HCT116 (cell line): Measurements from ENCODE around the gene GPATCH8. TPM values are rescaled to one million over a fixed set of nuclear protein-coding genes. Genes with fewer than 3 reads are reported as not detected.
A peak's percentile ranks its signal among the peaks of the same experiment; 100 is the strongest.

Source experiments
- ATAC-seq: fragments of 200-7000 bp; cut with Tn5 transposase; 2 replicates; pipeline ENCODE4 v1.9.1; 2020; ENCODE audit warnings: mild to moderate bottlenecking, moderate library complexity
- BruUV-seq: library from RNA; stranded (reverse); fragments of 400-500 nt; replicated peaks from 2 replicates; lab custom pipeline; 2021; lab: Mats Ljungman, UMichigan
- CTCF ChIA-PET: fragments of 300-600 bp; sonication (Branson Sonifier 250); formaldehyde crosslinking; loops from one replicate; lab custom pipeline; 2021; ENCODE audit warnings: antibody characterized with exemption; lab: Charles Lee
- POLR2A ChIA-PET: fragments of 300-600, 350-600 bp; sonication (Branson Sonifier 250); formaldehyde crosslinking; loops from one replicate; lab custom pipeline; 2021; ENCODE audit warnings: antibody characterized with exemption; lab: Charles Lee
- RAD21 ChIA-PET, 2 experiments: fragments of 300-600 bp; sonication (Branson Sonifier 250); formaldehyde crosslinking; loops; one replicate each; lab custom pipeline; 2023; ENCODE audit warnings: low total read pairs in 2 of 2; ENCODE audit not compliant: uncharacterized antibody in 2 of 2, unreplicated experiment in 2 of 2, low non-redundant PET in 1 of 2; lab: Charles Lee
- DNase-seq: peaks from one replicate; pipeline ENCODE4 v3.0.0-alpha.2; 2010; ENCODE audit warnings: low read depth, low spot score
- H2AFZ ChIP-seq: fragments of 200-600 bp; shearing (Covaris generic), sonication (generic); 2 replicates; pipeline ENCODE4 v1.6.1; 2017; ENCODE audit warnings: low read depth, mixed run types, mixed read lengths, antibody characterized with exemption, low read length; ENCODE audit not compliant: poor library complexity, severe bottlenecking
- H3K27ac ChIP-seq: 2 replicates; pipeline ENCODE4 v1.5.1; 2012; ENCODE audit warnings: low read depth, low read length
- H3K27me3 ChIP-seq: fragments of 200-600 bp; sonication (generic); 2 replicates; pipeline ENCODE4 v1.6.1; 2016; ENCODE audit warnings: mixed run types, low read length, mixed read lengths; ENCODE audit not compliant: insufficient read depth
- H3K36me3 ChIP-seq, 2 experiments: fragments of 200-500 bp in 1 of 2; fragments of 200-600 bp in 1 of 2; sonication (Bioruptor generic) in 1 of 2; sonication (generic) in 1 of 2; 2 replicates each; pipeline versions ENCODE4 v1.5.1 to v1.6.1; 2014 to 2016; ENCODE audit warnings: low read length in 2 of 2, inconsistent platforms in 1 of 2, mixed read lengths in 1 of 2, mixed run types in 1 of 2; ENCODE audit not compliant: insufficient read depth in 2 of 2, control insufficient read depth in 1 of 2
- H3K4me1 ChIP-seq, 2 experiments: fragments of 200-600 bp in 1 of 2; sonication (generic) in 1 of 2; 2 replicates each; pipeline versions ENCODE4 v1.5.1 to v1.6.1; 2012 to 2017; ENCODE audit warnings: low read length in 2 of 2, inconsistent platforms in 1 of 2, mild to moderate bottlenecking in 1 of 2, mixed read lengths in 1 of 2, mixed run types in 1 of 2, moderate library complexity in 1 of 2; ENCODE audit not compliant: insufficient read depth in 2 of 2, control insufficient read depth in 1 of 2
- H3K4me2 ChIP-seq: fragments of 200-600 bp; sonication (generic); 2 replicates; pipeline ENCODE4 v1.6.1; 2017; ENCODE audit warnings: mixed run types, low read length, mixed read lengths
- H3K4me3 ChIP-seq, 2 experiments: fragments of 200-600 bp in 1 of 2; sonication (generic) in 1 of 2; replicated peaks in 1 of 2; 2 replicates each; pipeline ENCODE4 v1.5.1; 2011 to 2016; ENCODE audit warnings: low read length in 2 of 2, control low read depth in 1 of 2, low read depth in 1 of 2, mild to moderate bottlenecking in 1 of 2, mixed read lengths in 1 of 2, mixed run types in 1 of 2
- H3K79me2 ChIP-seq: fragments of 200-600 bp; sonication (generic); 2 replicates; pipeline ENCODE4 v1.6.1; 2017; ENCODE audit warnings: mild to moderate bottlenecking, mixed run types, low read length, moderate library complexity, mixed read lengths; ENCODE audit not compliant: insufficient read depth
- H3K9ac ChIP-seq: fragments of 200-600 bp; sonication (generic); 2 replicates; pipeline ENCODE4 v1.6.1; 2016; ENCODE audit warnings: low read length, mixed read lengths
- H3K9me2 ChIP-seq: fragments of 200-600 bp; sonication (generic), shearing (Covaris generic); 2 replicates; pipeline ENCODE4 v1.6.1; 2017; ENCODE audit warnings: mixed run types, mild to moderate bottlenecking, moderate library complexity; ENCODE audit not compliant: insufficient read depth
- H3K9me3 ChIP-seq, 2 experiments: fragments of 200-500 bp in 1 of 2; fragments of 200-600 bp in 1 of 2; sonication (Bioruptor generic) in 1 of 2; sonication (generic) in 1 of 2; 2 replicates each; pipeline ENCODE4 v1.6.1; 2014 to 2017; ENCODE audit warnings: low read length in 2 of 2, mixed read lengths in 2 of 2, inconsistent platforms in 1 of 2, low read depth in 1 of 2, mild to moderate bottlenecking in 1 of 2, mixed run types in 1 of 2, moderate library complexity in 1 of 2; ENCODE audit not compliant: control insufficient read depth in 1 of 2, insufficient read depth in 1 of 2
- H4K20me1 ChIP-seq: fragments of 200-600 bp; sonication (generic), shearing (Covaris generic); 2 replicates; pipeline ENCODE4 v1.6.1; 2017; ENCODE audit warnings: mixed run types, mild to moderate bottlenecking, moderate library complexity; ENCODE audit not compliant: insufficient read depth
- CEBPB ChIP-seq: IDR thresholded peaks from 2 replicates; pipeline ENCODE4 v1.6.1; 2012; ENCODE audit warnings: low read depth
- ELF1 ChIP-seq: IDR thresholded peaks from 2 replicates; pipeline ENCODE4 v1.6.1; 2012; ENCODE audit warnings: low read depth, borderline replicate concordance
- EZH2phosphoT487 ChIP-seq: fragments of 200-600 bp; IDR thresholded peaks from 2 replicates; pipeline ENCODE4 v1.6.1; 2018; ENCODE audit warnings: antibody characterized with exemption, borderline replicate concordance
- FOSL1 ChIP-seq: IDR thresholded peaks from 2 replicates; pipeline ENCODE4 v1.6.1; 2012; ENCODE audit warnings: low read depth
- MAX ChIP-seq: IDR thresholded peaks from 2 replicates; pipeline ENCODE4 v1.6.1; 2012
- REST ChIP-seq: IDR thresholded peaks from 2 replicates; pipeline ENCODE4 v1.6.1; 2012; ENCODE audit warnings: low read depth
- TCF7L2 ChIP-seq: IDR thresholded peaks from 2 replicates; pipeline ENCODE4 v1.7.0; 2011; ENCODE audit warnings: borderline replicate concordance, inconsistent platforms; ENCODE audit not compliant: insufficient read depth, insufficient read length; ENCODE audit errors: extremely low read depth
- YY1 ChIP-seq: IDR thresholded peaks from 2 replicates; pipeline ENCODE4 v1.6.1; 2011; ENCODE audit warnings: low read length, low read depth, moderate library complexity, mild to moderate bottlenecking; ENCODE audit not compliant: insufficient replicate concordance; ENCODE audit errors: extremely low read depth
- ZBTB33 ChIP-seq: IDR thresholded peaks from 2 replicates; pipeline ENCODE4 v1.6.1; 2011; ENCODE audit warnings: mild to moderate bottlenecking, low read length, moderate library complexity; ENCODE audit not compliant: insufficient replicate concordance; ENCODE audit errors: extremely low read depth
- intact Hi-C: fragments of 100-400 bp; cut with micrococcal nuclease; formaldehyde crosslinking; loops from 2 replicates; pipeline ENCODE4 v1.10.0; 2022
- total RNA-seq: library from RNA; stranded (reverse); gene quantifications from one replicate; pipeline ENCODE4 v1.2.1, GENCODE V29; 2021; ENCODE audit not compliant: unreplicated experiment

GPATCH8 gene
- total RNA-seq, 1 experiment from 2014 or later, result 28.7 TPM

- H4K20me1 ChIP-seq, result no peaks in the 10 kb centered on the region
- intact Hi-C loops, result no loop called here
- H3K9me2 ChIP-seq, result no peaks in the 10 kb centered on the region
- H3K9me3 ChIP-seq, result no peaks in the 10 kb centered on the region
- BruUV-seq, result no TSS peak
- ChIA-PET RAD21 (no interaction called here), CTCF (interaction anchor here (1.3 kb wide), 2 partner anchors 14 to 24 kb away, joined by 4 read pairs; no protein-coding TSS in a partner anchor), POLR2A (interaction anchor here (2.3 kb wide), 1 partner anchor 9 kb away, joined by 12 read pairs; the partner anchor contains the start of gene FZD2)
- H3K36me3 ChIP-seq, result no peaks in the 10 kb centered on the region
- peak overlapping the region; percentile 48 for H3K4me2 ChIP-seq
- ATAC-seq, result no peak
- no peak overlapping the region for H3K27ac ChIP-seq
- TF ChIP-seq YY1 (no peak), TCF7L2 (no peak), CEBPB (no peak), FOSL1 (no peak), EZH2phosphoT487 (no peak), ELF1 (no peak), MAX (no peak), ZBTB33 (no peak), REST (no peak)
- no peaks in the 10 kb centered on the region for H3K27me3 ChIP-seq
- H3K9ac ChIP-seq, result peak overlapping the region; percentile 37; the same call in 1 of the 2 replicates
- no peaks in the 10 kb centered on the region for H3K79me2 ChIP-seq
- peak overlapping the region; percentile 75 for H2AFZ ChIP-seq
- H3K4me3 ChIP-seq, result no peak overlapping the region
- H3K4me1 ChIP-seq, result peaks cover 34 to 66% of the 10 kb centered on the region in 2 experiments
- DNase-seq, result no peak
These were observed 44.5 kb upstream of the GPATCH8 start for GRCh38 chr17:44547625-44548267.
